ENCODE measurements around the gene PCDHA13. TPM values are rescaled to one million over a fixed set of nuclear protein-coding genes. Genes with fewer than 3 reads are reported as not detected.
"Not testable (repeated sequence)": the region's sequence is repeated elsewhere in the genome, so short reads cannot be mapped to it uniquely, and the experiment has no call there.

The PCDHA13 gene
- total and polyA plus RNA-seq, 2 donors (not counting 1 experiment from before 2014, with no cell fraction given): 0.02 to 0.33 TPM

DNA sequence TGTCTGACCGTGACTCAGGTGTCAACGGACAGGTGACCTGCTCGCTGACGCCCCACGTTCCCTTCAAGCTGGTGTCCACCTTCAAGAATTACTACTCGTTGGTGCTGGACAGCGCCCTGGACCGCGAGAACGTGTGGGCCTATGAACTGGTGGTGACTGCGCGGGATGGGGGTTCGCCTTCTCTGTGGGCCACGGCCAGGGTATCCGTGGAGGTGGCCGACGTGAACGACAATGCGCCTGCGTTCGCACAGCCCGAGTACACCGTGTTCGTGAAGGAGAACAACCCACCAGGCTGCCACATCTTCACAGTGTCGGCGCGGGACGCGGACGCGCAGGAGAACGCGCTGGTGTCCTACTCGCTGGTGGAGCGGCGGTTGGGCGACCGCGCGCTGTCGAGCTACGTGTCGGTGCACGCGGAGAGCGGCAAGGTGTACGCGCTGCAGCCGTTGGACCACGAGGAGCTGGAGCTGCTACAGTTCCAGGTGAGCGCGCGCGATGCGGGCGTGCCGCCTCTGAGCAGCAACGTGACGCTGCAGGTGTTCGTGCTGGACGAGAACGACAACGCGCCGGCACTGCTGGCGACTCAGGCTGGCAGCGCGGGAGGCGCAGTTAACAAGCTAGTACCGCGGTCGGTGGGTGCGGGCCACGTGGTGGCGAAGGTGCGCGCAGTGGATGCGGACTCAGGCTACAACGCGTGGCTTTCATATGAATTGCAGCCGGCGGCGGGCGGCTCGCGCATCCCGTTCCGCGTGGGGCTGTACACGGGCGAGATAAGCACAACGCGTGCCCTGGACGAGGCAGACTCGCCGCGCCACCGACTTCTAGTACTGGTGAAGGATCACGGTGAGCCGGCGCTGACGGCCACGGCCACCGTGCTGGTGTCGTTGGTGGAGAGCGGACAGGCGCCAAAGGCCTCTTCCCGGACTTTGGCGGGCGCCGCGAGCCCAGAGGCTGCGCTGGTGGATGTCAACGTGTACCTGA is 11.4 kb upstream of the PCDHA13 start:
- Histone ChIP-seq H3K9me3 (ENCODE audit: control insufficient read depth, insufficient read depth, low read depth, low read length) (no peaks in the 10 kb centered on the region), H2AFZ (ENCODE audit: low read length) (no peak overlapping the region), H3K27ac (ENCODE audit: insufficient read depth, low read length) (no peak overlapping the region), H3K79me2 (ENCODE audit: control insufficient read depth, insufficient read depth, low read length) (no peaks in the 10 kb centered on the region), H3K4me1 (ENCODE audit: control insufficient read depth, extremely low read depth, insufficient read depth, low read length) (no peaks in the 10 kb centered on the region), H3K36me3 (ENCODE audit: control insufficient read depth, insufficient read depth, low read length) (no peaks in the 10 kb centered on the region), H3K9ac (ENCODE audit: insufficient read depth, low read length) (no peak overlapping the region), H3K4me2 (ENCODE audit: extremely low read depth, insufficient read depth, low read length) (no peak overlapping the region), H4K20me1 (ENCODE audit: control insufficient read depth, extremely low read depth, insufficient read depth, low read length) (no peaks in the 10 kb centered on the region), H3K27me3 (ENCODE audit: control insufficient read depth, insufficient read depth, low read length) (no peaks in the 10 kb centered on the region), H3K4me3 (replicated peaks in 1 of 4; ENCODE audit: control extremely low read depth in 1 of 4, insufficient read depth in 1 of 4, low read depth in 3 of 4, low read length in 4 of 4) (no peak overlapping the region)
- TF ChIP-seq EZH2 (IDR thresholded peaks at IDR 0.05; ENCODE audit: low read length, missing control alignments): no peak
- TF ChIP-seq, protein P1, sequence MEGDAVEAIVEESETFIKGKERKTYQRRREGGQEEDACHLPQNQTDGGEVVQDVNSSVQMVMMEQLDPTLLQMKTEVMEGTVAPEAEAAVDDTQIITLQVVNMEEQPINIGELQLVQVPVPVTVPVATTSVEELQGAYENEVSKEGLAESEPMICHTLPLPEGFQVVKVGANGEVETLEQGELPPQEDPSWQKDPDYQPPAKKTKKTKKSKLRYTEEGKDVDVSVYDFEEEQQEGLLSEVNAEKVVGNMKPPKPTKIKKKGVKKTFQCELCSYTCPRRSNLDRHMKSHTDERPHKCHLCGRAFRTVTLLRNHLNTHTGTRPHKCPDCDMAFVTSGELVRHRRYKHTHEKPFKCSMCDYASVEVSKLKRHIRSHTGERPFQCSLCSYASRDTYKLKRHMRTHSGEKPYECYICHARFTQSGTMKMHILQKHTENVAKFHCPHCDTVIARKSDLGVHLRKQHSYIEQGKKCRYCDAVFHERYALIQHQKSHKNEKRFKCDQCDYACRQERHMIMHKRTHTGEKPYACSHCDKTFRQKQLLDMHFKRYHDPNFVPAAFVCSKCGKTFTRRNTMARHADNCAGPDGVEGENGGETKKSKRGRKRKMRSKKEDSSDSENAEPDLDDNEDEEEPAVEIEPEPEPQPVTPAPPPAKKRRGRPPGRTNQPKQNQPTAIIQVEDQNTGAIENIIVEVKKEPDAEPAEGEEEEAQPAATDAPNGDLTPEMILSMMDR (conservative IDR thresholded peaks at IDR 0.05 in 1 of 2, IDR thresholded peaks at IDR 0.05 in 1 of 2; ENCODE audit: low read depth in 1 of 2, low read length in 2 of 2): no peak
- DNase-seq (ENCODE audit: low read depth in 2 of 2): no peak

DNA sequence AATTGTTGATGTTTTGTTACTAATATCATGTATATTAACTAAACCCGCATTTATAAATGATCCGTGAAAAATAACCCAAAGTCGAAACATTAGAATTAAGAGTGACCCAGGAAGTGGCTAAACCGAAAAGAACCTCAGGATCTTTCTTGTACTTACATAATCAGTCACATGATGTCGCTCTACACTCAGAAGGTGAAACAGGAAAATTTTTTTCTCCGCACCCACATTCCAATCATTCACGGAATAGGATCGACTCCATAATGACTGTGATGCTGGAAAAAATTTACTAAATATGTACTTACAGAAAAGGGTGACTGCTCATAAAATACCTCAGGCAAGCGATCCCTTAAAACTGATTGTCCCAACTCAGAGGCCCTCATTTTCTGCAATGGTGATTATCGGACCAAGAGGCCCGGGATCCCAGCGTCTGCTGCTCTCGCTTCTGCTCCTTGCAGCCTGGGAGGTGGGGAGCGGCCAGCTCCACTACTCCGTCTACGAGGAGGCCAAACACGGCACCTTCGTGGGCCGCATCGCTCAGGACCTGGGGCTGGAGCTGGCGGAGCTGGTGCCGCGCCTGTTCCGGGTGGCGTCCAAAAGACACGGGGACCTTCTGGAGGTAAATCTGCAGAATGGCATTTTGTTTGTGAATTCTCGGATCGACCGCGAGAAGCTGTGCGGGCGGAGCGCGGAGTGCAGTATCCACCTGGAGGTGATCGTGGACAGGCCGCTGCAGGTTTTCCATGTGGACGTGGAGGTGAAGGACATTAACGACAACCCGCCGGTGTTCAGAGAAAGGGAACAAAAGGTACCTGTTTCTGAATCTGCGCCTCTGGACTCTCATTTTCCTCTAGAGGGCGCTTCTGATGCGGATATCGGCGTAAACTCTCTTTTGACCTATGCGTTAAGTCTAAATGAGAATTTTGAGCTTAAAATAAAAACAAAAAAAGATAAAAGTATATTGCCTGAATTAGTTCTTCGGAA is 6.5 kb upstream of the PCDHA13 start, which contains the start of gene PCDHA12:
PCDHA12 (plus strand) TSS at position 224 of the 981 bp plus-strand sequence; CDS start at position 389, 165 bp downstream.
- H3K79me2 ChIP-seq (ENCODE audit: control insufficient read depth, insufficient read depth, low read length): no peaks in the 10 kb centered on the region
- DNase-seq (ENCODE audit: low read depth in 2 of 2): no peak
- TF ChIP-seq EZH2 (IDR thresholded peaks at IDR 0.05; ENCODE audit: low read length, missing control alignments): no peak
- TF ChIP-seq, protein P1 (conservative IDR thresholded peaks at IDR 0.05 in 1 of 2, IDR thresholded peaks at IDR 0.05 in 1 of 2; ENCODE audit: low read depth in 1 of 2, low read length in 2 of 2): no peak

DNA sequence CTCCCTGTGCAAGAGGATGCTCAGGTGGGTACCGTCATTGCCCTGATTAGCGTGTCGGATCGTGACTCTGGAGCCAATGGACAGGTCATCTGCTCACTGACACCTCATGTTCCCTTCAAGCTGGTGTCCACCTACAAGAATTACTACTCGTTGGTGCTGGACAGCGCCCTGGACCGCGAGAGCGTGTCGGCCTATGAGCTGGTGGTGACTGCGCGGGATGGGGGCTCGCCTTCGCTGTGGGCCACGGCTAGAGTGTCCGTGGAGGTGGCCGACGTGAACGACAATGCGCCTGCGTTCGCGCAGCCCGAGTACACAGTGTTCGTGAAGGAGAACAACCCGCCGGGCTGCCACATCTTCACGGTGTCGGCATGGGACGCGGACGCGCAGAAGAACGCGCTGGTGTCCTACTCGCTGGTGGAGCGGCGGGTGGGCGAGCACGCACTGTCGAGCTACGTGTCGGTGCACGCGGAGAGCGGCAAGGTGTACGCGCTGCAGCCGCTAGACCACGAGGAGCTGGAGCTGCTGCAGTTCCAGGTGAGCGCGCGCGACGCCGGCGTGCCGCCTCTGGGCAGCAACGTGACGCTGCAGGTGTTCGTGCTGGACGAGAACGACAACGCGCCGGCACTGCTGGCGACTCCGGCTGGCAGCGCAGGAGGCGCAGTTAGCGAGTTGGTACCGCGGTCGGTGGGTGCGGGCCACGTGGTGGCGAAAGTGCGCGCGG is 5.2 kb upstream of the PCDHA13 start:
- H3K27ac ChIP-seq (ENCODE audit: insufficient read depth, low read length); H3K27me3 ChIP-seq (ENCODE audit: control insufficient read depth, insufficient read depth, low read length); H2AFZ ChIP-seq (ENCODE audit: low read length); H3K79me2 ChIP-seq (ENCODE audit: control insufficient read depth, insufficient read depth, low read length); H3K4me3 ChIP-seq (replicated peaks in 1 of 4; ENCODE audit: control extremely low read depth in 1 of 4, insufficient read depth in 1 of 4, low read depth in 3 of 4, low read length in 4 of 4); DNase-seq (ENCODE audit: low read depth in 2 of 2); H3K36me3 ChIP-seq (ENCODE audit: control insufficient read depth, insufficient read depth, low read length); H3K4me1 ChIP-seq (ENCODE audit: control insufficient read depth, extremely low read depth, insufficient read depth, low read length); H3K4me2 ChIP-seq (ENCODE audit: extremely low read depth, insufficient read depth, low read length); H3K9ac ChIP-seq (ENCODE audit: insufficient read depth, low read length); H3K9me3 ChIP-seq (ENCODE audit: control insufficient read depth, insufficient read depth, low read depth, low read length); H4K20me1 ChIP-seq (ENCODE audit: control insufficient read depth, extremely low read depth, insufficient read depth, low read length): not testable (repeated sequence)

More for the DNA sequence above, 6.5 kb upstream of the PCDHA13 start, which contains the start of gene PCDHA12:
- Histone ChIP-seq H3K27ac (ENCODE audit: insufficient read depth, low read length) (no peak within 1 kb of the TSS), H4K20me1 (ENCODE audit: control insufficient read depth, extremely low read depth, insufficient read depth, low read length) (no peaks in the 10 kb centered on the region), H3K9me3 (ENCODE audit: control insufficient read depth, insufficient read depth, low read depth, low read length) (peaks cover 2% of the 10 kb centered on the region), H3K9ac (ENCODE audit: insufficient read depth, low read length) (no peak within 1 kb of the TSS), H3K4me3 (replicated peaks in 1 of 4; ENCODE audit: control extremely low read depth in 1 of 4, insufficient read depth in 1 of 4, low read depth in 3 of 4, low read length in 4 of 4) (no peak within 1 kb of the TSS), H3K27me3 (ENCODE audit: control insufficient read depth, insufficient read depth, low read length) (no peaks in the 10 kb centered on the region), H3K4me1 (ENCODE audit: control insufficient read depth, extremely low read depth, insufficient read depth, low read length) (no peaks in the 10 kb centered on the region), H3K36me3 (ENCODE audit: control insufficient read depth, insufficient read depth, low read length) (no peaks in the 10 kb centered on the region), H3K4me2 (ENCODE audit: extremely low read depth, insufficient read depth, low read length) (no peak within 1 kb of the TSS), H2AFZ (ENCODE audit: low read length) (no peak within 1 kb of the TSS)

All from fibroblast of lung (primary cell).